HTERT RPE-1 (cell line): Measurements from ENCODE around the gene SLC6A16.
"Not testable (repeated sequence)": the region's sequence is repeated elsewhere in the genome, so short reads cannot be mapped to it uniquely, and the experiment has no call there.

Experiments
- in situ Hi-C: fragments of 300-500 bp; cut with MboI; formaldehyde crosslinking; loops from 4 replicates; pipeline ENCODE4 v1.14.3; 2020; ENCODE audit warnings: low sequenced_read_pairs

The SLC6A16 gene

GRCh38 chr19:49324801-49325576 is at the start of gene SLC6A16:
SLC6A16 (minus strand) TSS chr19:49325191; CDS start chr19:49311347, 13,844 bp downstream.
- in situ Hi-C loops: no loop called here

GRCh38 chr19:49373174-49373573 is 48.2 kb upstream of the SLC6A16 start:
- in situ Hi-C loops: not testable (repeated sequence)

- in situ Hi-C loops: no loop called here
Observed at GRCh38 chr19:49371184-49371583, 46.2 kb upstream of the SLC6A16 start.

- in situ Hi-C loops: no loop called here
Observed at GRCh38 chr19:49368711-49369358, 43.8 kb upstream of the SLC6A16 start.

GRCh38 chr19:49366110-49366509 is 41.1 kb upstream of the SLC6A16 start:
- in situ Hi-C loops: no loop called here

- in situ Hi-C loops: no loop called here
Observed at GRCh38 chr19:49364083-49364737, 39.2 kb upstream of the SLC6A16 start.

GRCh38 chr19:49363268-49364082 is 38.5 kb upstream of the SLC6A16 start, which contains the start of gene DKKL1:
DKKL1 (plus strand) TSS chr19:49363877; CDS start chr19:49363999, 122 bp downstream.
- in situ Hi-C loops: no loop called here

- in situ Hi-C loops: no loop called here
Observed at GRCh38 chr19:49362929-49363267, 37.9 kb upstream of the SLC6A16 start.

GRCh38 chr19:49362048-49362928 is 37.3 kb upstream of the SLC6A16 start, which contains the start of gene TEAD2:
TEAD2 (minus strand) TSS chr19:49362416; CDS start chr19:49360075, 2,341 bp downstream.
- in situ Hi-C loops: no loop called here

GRCh38 chr19:49361438-49362047 is 36.6 kb upstream of the SLC6A16 start:
- in situ Hi-C loops: no loop called here

GRCh38 chr19:49359851-49360820 is 35.1 kb upstream of the SLC6A16 start:
- in situ Hi-C loops: no loop called here

- in situ Hi-C loops: no loop called here
Observed at GRCh38 chr19:49357186-49357585, 32.2 kb upstream of the SLC6A16 start.

- in situ Hi-C loops: no loop called here
Observed at GRCh38 chr19:49356382-49356781, 31.4 kb upstream of the SLC6A16 start.

GRCh38 chr19:49355909-49356353 is 30.9 kb upstream of the SLC6A16 start:
- in situ Hi-C loops: no loop called here

GRCh38 chr19:49349567-49349966 is 24.6 kb upstream of the SLC6A16 start:
- in situ Hi-C loops: no loop called here

- in situ Hi-C loops: no loop called here
Observed at GRCh38 chr19:49348305-49349189, 23.6 kb upstream of the SLC6A16 start.

- in situ Hi-C loops: no loop called here
Observed at GRCh38 chr19:49347835-49348234, 22.8 kb upstream of the SLC6A16 start.
